ENCODE data around the gene GPR61.

The GPR61 gene

DNA sequence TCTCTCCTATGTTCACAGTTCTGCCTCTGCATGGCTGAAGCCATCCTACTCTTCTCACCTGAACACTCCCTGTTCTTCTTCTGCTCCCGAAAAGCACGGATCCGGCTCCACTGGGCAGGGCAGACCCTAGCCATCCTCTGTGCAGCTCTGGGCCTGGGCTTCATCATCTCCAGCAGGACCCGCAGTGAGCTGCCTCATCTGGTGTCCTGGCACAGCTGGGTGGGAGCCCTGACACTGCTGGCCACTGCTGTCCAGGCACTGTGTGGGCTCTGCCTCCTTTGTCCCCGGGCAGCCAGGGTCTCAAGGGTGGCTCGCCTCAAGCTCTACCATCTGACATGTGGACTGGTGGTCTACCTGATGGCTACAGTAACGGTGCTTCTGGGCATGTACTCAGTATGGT is 43.9 kb upstream of the GPR61 start:
- no peak for DNase-seq (ENCODE audit: extremely low read depth, low read depth)
- TF ChIP-seq, protein P1, sequence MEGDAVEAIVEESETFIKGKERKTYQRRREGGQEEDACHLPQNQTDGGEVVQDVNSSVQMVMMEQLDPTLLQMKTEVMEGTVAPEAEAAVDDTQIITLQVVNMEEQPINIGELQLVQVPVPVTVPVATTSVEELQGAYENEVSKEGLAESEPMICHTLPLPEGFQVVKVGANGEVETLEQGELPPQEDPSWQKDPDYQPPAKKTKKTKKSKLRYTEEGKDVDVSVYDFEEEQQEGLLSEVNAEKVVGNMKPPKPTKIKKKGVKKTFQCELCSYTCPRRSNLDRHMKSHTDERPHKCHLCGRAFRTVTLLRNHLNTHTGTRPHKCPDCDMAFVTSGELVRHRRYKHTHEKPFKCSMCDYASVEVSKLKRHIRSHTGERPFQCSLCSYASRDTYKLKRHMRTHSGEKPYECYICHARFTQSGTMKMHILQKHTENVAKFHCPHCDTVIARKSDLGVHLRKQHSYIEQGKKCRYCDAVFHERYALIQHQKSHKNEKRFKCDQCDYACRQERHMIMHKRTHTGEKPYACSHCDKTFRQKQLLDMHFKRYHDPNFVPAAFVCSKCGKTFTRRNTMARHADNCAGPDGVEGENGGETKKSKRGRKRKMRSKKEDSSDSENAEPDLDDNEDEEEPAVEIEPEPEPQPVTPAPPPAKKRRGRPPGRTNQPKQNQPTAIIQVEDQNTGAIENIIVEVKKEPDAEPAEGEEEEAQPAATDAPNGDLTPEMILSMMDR (IDR thresholded peaks at IDR 0.05; ENCODE audit: low read depth, low read length) = no peak

DNA sequence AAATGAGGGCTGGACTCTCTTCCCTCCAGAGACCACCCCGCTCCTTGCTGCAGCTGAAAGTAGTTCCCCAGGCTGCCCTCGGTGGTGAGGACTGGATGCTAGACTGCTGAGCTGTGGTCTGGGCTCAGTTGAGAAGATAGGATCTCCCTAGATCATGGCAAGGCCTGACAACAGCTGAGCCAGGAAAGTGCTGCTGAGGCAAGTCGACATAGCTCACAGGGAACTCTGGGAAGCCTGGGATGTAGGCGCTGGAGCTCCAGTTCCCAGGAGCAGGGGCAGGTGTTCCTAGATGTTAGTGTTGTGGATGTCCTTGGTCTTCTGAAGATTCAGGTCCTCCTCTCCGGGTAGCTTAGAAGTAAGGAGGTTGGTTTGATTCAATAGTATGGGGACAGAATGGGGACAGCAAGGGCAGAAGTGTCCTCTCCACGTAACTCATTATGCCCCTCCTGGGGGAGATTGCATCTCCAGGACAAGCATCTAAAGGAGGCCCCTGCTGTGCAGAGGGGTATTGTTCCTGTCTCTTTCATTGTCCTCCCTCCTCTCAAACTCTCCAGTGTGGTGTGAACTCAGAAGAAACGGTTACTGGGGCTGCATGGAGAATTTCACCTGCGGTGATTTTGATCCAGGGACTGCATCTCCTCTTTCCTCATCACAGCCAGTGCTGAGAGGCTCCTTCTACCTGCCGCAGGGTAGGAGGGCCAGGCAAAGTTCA is 42.1 kb upstream of the GPR61 start:
- DNase-seq (ENCODE audit: extremely low read depth, low read depth) = no peak
- TF ChIP-seq, protein P1 (IDR thresholded peaks at IDR 0.05; ENCODE audit: low read depth, low read length) = no peak

DNA sequence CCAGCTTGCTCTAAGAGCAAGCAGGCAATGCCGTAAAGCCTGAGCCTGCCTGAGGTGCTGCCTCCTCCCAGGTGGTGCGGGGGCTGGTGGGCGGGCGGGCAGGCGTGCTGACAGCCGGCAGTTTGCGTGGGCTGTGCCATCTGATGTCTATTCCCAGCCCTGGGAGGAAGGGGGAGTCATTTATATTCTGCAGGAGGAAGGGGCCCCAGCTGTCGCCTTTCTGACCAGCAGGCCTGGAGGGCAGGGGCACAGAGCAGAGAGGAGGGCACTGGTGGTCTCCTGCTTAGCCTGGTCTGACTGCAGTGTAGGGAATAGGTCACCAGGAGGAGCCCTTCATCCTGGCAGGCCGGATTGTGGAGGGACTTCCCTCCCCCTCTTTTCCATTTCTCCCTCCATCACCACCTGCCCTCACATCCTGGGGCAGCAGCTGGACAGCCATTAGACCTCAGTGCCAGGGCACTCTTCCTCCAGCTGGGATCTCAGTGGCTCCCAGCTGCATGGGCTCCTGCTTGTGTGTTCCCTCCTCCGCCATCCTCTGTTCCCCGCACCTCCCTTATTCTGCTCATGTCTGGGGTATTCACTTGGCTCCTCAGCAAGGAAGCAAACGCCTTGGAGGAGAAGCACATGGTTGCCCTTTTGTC is 41.4 kb upstream of the GPR61 start:
- no peak for DNase-seq (ENCODE audit: extremely low read depth, low read depth)
- TF ChIP-seq, protein P1 (IDR thresholded peaks at IDR 0.05; ENCODE audit: low read depth, low read length) = peak; percentile 61

DNA sequence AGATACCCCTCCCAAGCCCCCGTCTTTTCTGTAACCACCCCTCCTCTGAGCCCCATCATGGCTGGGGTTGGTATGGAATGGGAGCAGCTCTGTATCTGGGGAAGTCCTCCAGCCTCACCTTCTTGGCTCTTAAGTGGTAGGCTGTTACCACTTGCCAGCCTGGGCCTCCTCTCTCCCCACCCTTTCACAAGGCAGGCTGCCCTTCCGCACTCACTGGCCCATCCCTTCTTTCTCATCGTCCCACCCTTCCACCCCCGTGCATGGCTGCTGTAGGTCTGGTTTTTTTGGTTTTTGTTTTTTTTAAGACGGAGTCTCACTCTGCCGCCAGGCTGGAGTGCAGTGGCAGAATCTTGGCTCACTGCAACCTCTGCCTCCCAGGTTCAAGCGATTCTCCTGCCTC is 40.6 kb upstream of the GPR61 start:
- TF ChIP-seq, protein P1 (IDR thresholded peaks at IDR 0.05; ENCODE audit: low read depth, low read length) = no peak
- no peak for DNase-seq (ENCODE audit: extremely low read depth, low read depth)

DNA sequence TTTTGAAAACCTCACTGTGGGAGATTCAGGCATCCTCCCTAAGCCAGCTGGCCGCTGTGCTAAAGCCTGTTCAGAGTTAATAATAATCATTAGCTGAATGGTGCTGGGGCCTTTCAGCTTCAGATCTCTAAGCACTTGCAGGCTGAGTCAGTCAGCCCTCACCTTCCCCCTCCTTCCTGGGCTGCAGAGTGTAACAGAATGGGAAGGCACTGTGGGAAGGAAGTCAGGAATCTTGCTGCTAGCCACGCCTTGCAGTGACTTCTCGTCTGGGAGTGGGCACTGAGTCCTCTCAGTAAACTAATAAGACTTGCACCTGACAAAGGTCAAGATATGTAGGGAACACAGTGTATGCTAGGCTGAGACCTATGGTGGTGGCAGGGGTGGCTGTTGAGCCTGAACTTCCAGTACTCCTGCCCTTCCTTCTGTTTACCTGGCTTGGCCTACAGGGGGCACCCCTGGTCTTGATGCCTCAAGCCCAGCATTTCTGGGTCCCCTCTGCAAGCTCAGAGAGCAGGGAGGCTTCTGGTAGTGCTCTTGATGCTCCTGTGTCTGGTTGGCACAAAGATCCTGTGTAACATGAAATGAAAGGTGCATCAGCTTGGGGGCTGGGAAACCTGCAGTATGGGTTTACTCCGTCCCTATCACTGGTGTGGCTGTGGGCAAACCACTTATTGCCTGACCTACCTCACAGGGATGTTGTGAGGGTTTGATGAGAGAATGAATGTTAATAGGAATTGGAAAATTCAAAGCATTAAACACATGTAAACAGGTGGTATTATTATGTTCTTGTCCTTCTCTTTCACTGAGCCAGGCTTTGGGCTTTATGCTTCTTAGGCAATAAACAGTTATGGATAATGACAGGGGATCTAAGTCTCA is 39.8 kb upstream of the GPR61 start:
- no peak for DNase-seq (ENCODE audit: extremely low read depth, low read depth)
- TF ChIP-seq, protein P1 (IDR thresholded peaks at IDR 0.05; ENCODE audit: low read depth, low read length) = peak; percentile 48

DNA sequence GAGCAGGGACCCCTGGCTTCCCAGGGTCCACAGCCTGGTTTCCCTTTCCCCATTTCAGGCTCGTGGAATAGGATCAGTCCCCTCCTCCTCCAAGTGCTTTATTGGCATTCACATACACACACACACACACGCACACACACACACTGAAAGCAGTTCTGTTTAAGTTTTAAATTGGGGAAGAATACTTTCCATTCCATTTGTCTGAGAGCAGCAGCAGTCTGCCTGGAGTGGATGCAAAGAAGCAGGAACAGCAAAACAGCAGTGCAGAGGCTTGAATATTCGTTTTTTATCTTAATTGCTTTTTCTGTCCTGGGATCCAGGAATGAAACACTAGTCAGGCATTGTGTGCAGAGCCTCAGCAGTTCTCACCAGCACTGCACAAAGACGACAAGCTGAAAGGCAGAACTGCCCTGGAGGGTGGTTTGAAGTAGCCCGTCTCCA is 38.7 kb upstream of the GPR61 start:
- DNase-seq (ENCODE audit: extremely low read depth, low read depth) = peak; percentile 57
- TF ChIP-seq, protein P1 (IDR thresholded peaks at IDR 0.05; ENCODE audit: low read depth, low read length) = no peak
